Neural progenitor cell (in vitro differentiated cells): ENCODE measurements around the gene AGRP. TPM values are rescaled to one million over a fixed set of nuclear protein-coding genes. Genes with fewer than 3 reads are reported as not detected.
"Not testable (repeated sequence)": the region's sequence is repeated elsewhere in the genome, so short reads cannot be mapped to it uniquely, and the experiment has no call there.

Source experiments
- DNase-seq: peaks from one replicate; pipeline ENCODE4 v3.0.0-alpha.2; 2016; ENCODE audit warnings: low spot score
- H2AFZ ChIP-seq: fragments of 200-600 bp; sonication (generic); replicated peaks from 2 replicates; pipeline ENCODE4 v1.6.1; 2016; ENCODE audit warnings: antibody characterized with exemption
- H3F3A ChIP-seq: fragments of 200-600 bp; sonication (generic); 2 replicates; pipeline ENCODE4 v1.6.1; 2016; ENCODE audit warnings: antibody characterized with exemption, low read depth
- H3K27ac ChIP-seq: fragments of 200-600 bp; sonication (generic); 2 replicates; pipeline ENCODE4 v1.5.1; 2016; ENCODE audit warnings: mild to moderate bottlenecking
- H3K27me3 ChIP-seq: fragments of 200-600 bp; sonication (generic); 2 replicates; pipeline ENCODE4 v1.6.1; 2016; ENCODE audit warnings: mild to moderate bottlenecking, moderate library complexity
- H3K36me3 ChIP-seq: fragments of 200-600 bp; sonication (generic); 2 replicates; pipeline ENCODE4 v1.5.1; 2016
- H3K4me1 ChIP-seq: fragments of 200-600 bp; sonication (generic); 2 replicates; pipeline ENCODE4 v1.6.1; 2016; ENCODE audit warnings: mixed run types
- H3K4me2 ChIP-seq: fragments of 200-600 bp; sonication (generic); 2 replicates; pipeline ENCODE4 v1.6.1; 2016
- H3K4me3 ChIP-seq: fragments of 200-600 bp; sonication (generic); 2 replicates; pipeline ENCODE4 v1.5.1; 2016
- H3K79me2 ChIP-seq: fragments of 200-600 bp; sonication (generic); 2 replicates; pipeline ENCODE4 v1.6.1; 2016; ENCODE audit warnings: low read depth
- H3K9ac ChIP-seq: fragments of 200-600 bp; sonication (generic); 2 replicates; pipeline ENCODE4 v1.6.1; 2016
- H3K9me3 ChIP-seq: fragments of 200-600 bp; sonication (generic); 2 replicates; pipeline ENCODE4 v1.5.1; 2016; ENCODE audit warnings: low read depth
- H4K20me1 ChIP-seq: fragments of 200-600 bp; sonication (generic); 2 replicates; pipeline ENCODE4 v1.6.1; 2016; ENCODE audit warnings: low read depth
- H3K27ac Mint-ChIP-seq: 3 replicates; pipeline ENCODE4 v1.8.0; 2021; ENCODE audit warnings: mixed read lengths
- H3K27me3 Mint-ChIP-seq: 2 replicates; pipeline ENCODE4 v1.8.0; 2022; ENCODE audit warnings: low read depth, mild to moderate bottlenecking, inconsistent platforms, moderate library complexity, mixed read lengths; ENCODE audit not compliant: insufficient read depth
- H3K36me3 Mint-ChIP-seq: 3 replicates; pipeline ENCODE4 v1.8.0; 2021; ENCODE audit warnings: mixed read lengths
- H3K4me1 Mint-ChIP-seq: 3 replicates; pipeline ENCODE4 v1.8.0; 2021; ENCODE audit warnings: mixed read lengths
- H3K4me3 Mint-ChIP-seq: 3 replicates; pipeline ENCODE4 v1.8.0; 2021; ENCODE audit warnings: mild to moderate bottlenecking, moderate library complexity, mixed read lengths
- H3K9me3 Mint-ChIP-seq: 3 replicates; pipeline ENCODE4 v1.8.0; 2020; ENCODE audit warnings: mixed read lengths
- EZH2 ChIP-seq: fragments of 200-600 bp; sonication (generic); IDR thresholded peaks from 2 replicates; pipeline ENCODE4 v1.6.1; 2017; ENCODE audit warnings: antibody characterized with exemption, mild to moderate bottlenecking, moderate library complexity
- EZH2phosphoT487 ChIP-seq: fragments of 200-600 bp; sonication (generic); IDR thresholded peaks from 2 replicates; pipeline ENCODE4 v1.6.1; 2017; ENCODE audit warnings: antibody characterized with exemption
- total RNA-seq: library from RNA; depleted of rRNA; stranded (reverse); fragments of >200 nt; gene quantifications from 2 replicates; pipeline ENCODE4 v1.2.3, GENCODE V29; 2015; ENCODE audit warnings: low replicate concordance
- TF ChIP-seq, protein P1 (sequence below): fragments of 200-600 bp; sonication (generic); IDR thresholded peaks from 2 replicates; pipeline ENCODE4 v1.5.1; 2017; ENCODE audit warnings: antibody characterized with exemption, mild to moderate bottlenecking

Gene AGRP
- total RNA-seq, 1 donor from 2014 or later, result not detected

DNA sequence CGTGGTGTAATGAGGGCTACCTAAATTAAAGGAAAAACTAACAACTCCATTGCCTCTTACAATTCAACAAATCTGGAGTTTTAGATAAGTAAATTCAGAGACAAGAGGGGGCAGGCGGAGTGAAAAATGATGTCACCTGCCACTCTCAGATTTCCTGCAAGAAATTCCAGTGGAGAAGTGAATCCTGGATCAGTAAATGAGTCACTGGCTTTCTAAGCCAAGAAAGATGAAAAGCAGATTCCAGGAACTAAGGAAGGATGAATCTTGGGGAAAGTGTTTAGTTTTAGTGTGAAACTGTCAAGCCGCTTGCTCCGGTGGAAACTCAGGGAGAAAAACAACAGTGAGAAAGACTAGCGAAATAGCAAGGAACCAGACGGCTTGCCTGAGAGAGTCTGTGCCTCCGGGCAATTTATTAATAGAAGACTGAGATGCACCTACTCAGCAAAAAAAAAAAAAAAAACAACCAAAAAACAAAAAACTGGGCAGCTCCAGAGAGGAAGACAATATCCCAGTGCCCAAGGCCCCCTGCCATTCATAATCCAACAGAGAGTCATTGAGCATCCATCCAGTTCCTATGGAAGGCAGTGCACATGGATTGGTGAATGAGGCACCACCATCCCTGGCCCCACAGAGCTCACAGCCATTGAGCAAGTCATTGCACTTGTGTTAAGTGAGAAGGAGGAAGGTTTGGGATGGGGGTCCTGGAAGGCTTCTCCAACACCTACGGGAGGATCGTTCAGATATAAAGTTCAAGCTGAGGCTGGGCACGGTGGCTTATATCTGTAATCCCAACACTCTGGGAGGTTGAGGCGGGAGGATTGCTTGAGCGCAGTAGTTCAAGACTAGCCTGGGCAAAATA is 33.2 kb upstream of the AGRP start:
- H3K9ac ChIP-seq, result no peak overlapping the region
- H3K4me3 Mint-ChIP-seq, result no peak overlapping the region
- TF ChIP-seq EZH2 (no peak), EZH2phosphoT487 (no peak)
- TF ChIP-seq, protein P1, sequence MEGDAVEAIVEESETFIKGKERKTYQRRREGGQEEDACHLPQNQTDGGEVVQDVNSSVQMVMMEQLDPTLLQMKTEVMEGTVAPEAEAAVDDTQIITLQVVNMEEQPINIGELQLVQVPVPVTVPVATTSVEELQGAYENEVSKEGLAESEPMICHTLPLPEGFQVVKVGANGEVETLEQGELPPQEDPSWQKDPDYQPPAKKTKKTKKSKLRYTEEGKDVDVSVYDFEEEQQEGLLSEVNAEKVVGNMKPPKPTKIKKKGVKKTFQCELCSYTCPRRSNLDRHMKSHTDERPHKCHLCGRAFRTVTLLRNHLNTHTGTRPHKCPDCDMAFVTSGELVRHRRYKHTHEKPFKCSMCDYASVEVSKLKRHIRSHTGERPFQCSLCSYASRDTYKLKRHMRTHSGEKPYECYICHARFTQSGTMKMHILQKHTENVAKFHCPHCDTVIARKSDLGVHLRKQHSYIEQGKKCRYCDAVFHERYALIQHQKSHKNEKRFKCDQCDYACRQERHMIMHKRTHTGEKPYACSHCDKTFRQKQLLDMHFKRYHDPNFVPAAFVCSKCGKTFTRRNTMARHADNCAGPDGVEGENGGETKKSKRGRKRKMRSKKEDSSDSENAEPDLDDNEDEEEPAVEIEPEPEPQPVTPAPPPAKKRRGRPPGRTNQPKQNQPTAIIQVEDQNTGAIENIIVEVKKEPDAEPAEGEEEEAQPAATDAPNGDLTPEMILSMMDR, result no peak
- no peaks in the 10 kb centered on the region for H3K36me3 ChIP-seq
- H3K27me3 ChIP-seq, result peaks cover 23% of the 10 kb centered on the region
- peaks cover 6% of the 10 kb centered on the region for H3K27me3 Mint-ChIP-seq
- H3K4me2 ChIP-seq, result no peak overlapping the region
- peaks cover 5% of the 10 kb centered on the region for H3F3A ChIP-seq
- no peak overlapping the region for H3K27ac ChIP-seq
- H3K36me3 Mint-ChIP-seq, result no peaks in the 10 kb centered on the region
- H3K27ac Mint-ChIP-seq, result peak overlapping the region; percentile 25
- H3K4me1 ChIP-seq, result no peaks in the 10 kb centered on the region
- H3K9me3 ChIP-seq, result no peaks in the 10 kb centered on the region
- H4K20me1 ChIP-seq, result no peaks in the 10 kb centered on the region
- no peaks in the 10 kb centered on the region for H3K79me2 ChIP-seq
- no peak for DNase-seq
- peaks cover 9% of the 10 kb centered on the region for H3K4me1 Mint-ChIP-seq
- no peak overlapping the region for H3K4me3 ChIP-seq
- H3K9me3 Mint-ChIP-seq, result no peaks in the 10 kb centered on the region
- no peak overlapping the region for H2AFZ ChIP-seq

- Histone ChIP-seq H3K36me3 (no peaks in the 10 kb centered on the region), H3K4me2 (no peak overlapping the region), H3F3A (no peaks in the 10 kb centered on the region), H3K79me2 (no peaks in the 10 kb centered on the region), H3K27me3 (peaks cover 22% of the 10 kb centered on the region), H3K9ac (no peak overlapping the region), H3K4me3 (no peak overlapping the region), H3K27ac (no peak overlapping the region), H2AFZ (no peak overlapping the region), H4K20me1 (no peaks in the 10 kb centered on the region), H3K4me1 (no peaks in the 10 kb centered on the region), H3K9me3 (no peaks in the 10 kb centered on the region)
- H3K36me3 Mint-ChIP-seq, result no peaks in the 10 kb centered on the region
- no peak overlapping the region for H3K27ac Mint-ChIP-seq
- peaks cover 5% of the 10 kb centered on the region for H3K4me1 Mint-ChIP-seq
- DNase-seq, result peak; percentile 83
- H3K27me3 Mint-ChIP-seq, result peaks cover 4% of the 10 kb centered on the region
- H3K4me3 Mint-ChIP-seq, result no peak overlapping the region
- no peak for TF ChIP-seq EZH2
- TF ChIP-seq, protein P1, result peak; percentile 74
- no peaks in the 10 kb centered on the region for H3K9me3 Mint-ChIP-seq
These were observed 31.1 kb upstream of the AGRP start for GRCh38 chr16:67514382-67514828.

GRCh38 chr16:67513892-67514291 is 30.5 kb upstream of the AGRP start:
- not testable (repeated sequence) for H3K27ac ChIP-seq, DNase-seq, H3K4me1 Mint-ChIP-seq, H3K9me3 ChIP-seq, H3K36me3 ChIP-seq, H3K4me1 ChIP-seq, H3K27me3 Mint-ChIP-seq, H3K9ac ChIP-seq, H3K36me3 Mint-ChIP-seq, H3F3A ChIP-seq, H3K27ac Mint-ChIP-seq, H4K20me1 ChIP-seq, H3K4me3 ChIP-seq, H3K9me3 Mint-ChIP-seq, H3K79me2 ChIP-seq, H3K4me2 ChIP-seq, H3K4me3 Mint-ChIP-seq, H2AFZ ChIP-seq
- H3K27me3 ChIP-seq, result peaks cover 20% of the 10 kb centered on the region

DNA sequence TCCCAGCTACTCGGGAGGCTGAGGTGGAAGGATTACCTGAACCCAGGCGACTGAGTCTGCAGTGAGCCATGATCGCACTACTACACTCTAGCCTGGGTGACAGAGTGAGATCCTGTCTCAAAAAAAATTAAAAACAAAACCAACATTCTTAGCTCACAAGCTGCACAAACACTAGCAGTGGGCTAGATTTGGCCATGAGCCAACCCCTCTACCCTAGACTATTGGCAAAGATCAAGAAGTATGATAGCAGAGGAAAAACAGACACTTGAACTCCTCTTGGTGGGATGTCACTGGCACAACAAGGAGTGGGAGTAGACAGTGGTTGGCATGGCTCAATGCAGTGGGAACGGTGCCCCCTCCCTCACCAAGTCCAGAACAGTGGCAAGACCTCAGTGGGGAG is 25.7 kb upstream of the AGRP start:
- H3K27me3 Mint-ChIP-seq, result peaks cover 2% of the 10 kb centered on the region
- H3K36me3 ChIP-seq, result no peaks in the 10 kb centered on the region
- no peak for DNase-seq
- H3K27me3 ChIP-seq, result peaks cover 4% of the 10 kb centered on the region
- no peak overlapping the region for H3K4me2 ChIP-seq
- no peaks in the 10 kb centered on the region for H3K9me3 Mint-ChIP-seq
- no peaks in the 10 kb centered on the region for H3K9me3 ChIP-seq
- H3F3A ChIP-seq, result no peaks in the 10 kb centered on the region
- no peaks in the 10 kb centered on the region for H3K4me1 Mint-ChIP-seq
- no peaks in the 10 kb centered on the region for H3K36me3 Mint-ChIP-seq
- H3K27ac ChIP-seq, result no peak overlapping the region
- no peak overlapping the region for H3K27ac Mint-ChIP-seq
- no peak overlapping the region for H3K9ac ChIP-seq
- TF ChIP-seq, protein P1, result no peak
- TF ChIP-seq EZH2phosphoT487 (no peak), EZH2 (no peak)
- H3K4me1 ChIP-seq, result peaks cover 6% of the 10 kb centered on the region
- H3K4me3 ChIP-seq, result no peak overlapping the region
- H4K20me1 ChIP-seq, result no peaks in the 10 kb centered on the region
- no peaks in the 10 kb centered on the region for H3K79me2 ChIP-seq
- no peak overlapping the region for H2AFZ ChIP-seq
- no peak overlapping the region for H3K4me3 Mint-ChIP-seq
